Astrocyte (in vitro differentiated cells and primary cell): ENCODE data around the gene CHRNA5. TPM values are rescaled to one million over a fixed set of nuclear protein-coding genes. Genes with fewer than 3 reads are reported as not detected.

Experiments used
- DNase-seq: peaks from one replicate; pipeline ENCODE4 v3.0.0-alpha.2; 2010; ENCODE audit warnings: low read depth
- FAIRE-seq: peaks from 2 replicates; lab custom pipeline; 2011; peaks lifted over from hg19 to GRCh38; lab: Jason Lieb, UNC
- H2AFZ ChIP-seq: 2 replicates; pipeline ENCODE4 v1.6.0; 2012; ENCODE audit warnings: low read depth, low read length, inconsistent platforms
- H3K27ac ChIP-seq: 2 replicates; pipeline ENCODE4 v1.5.1; 2011; ENCODE audit warnings: low read depth, low read length, inconsistent platforms
- H3K27me3 ChIP-seq: 2 replicates; pipeline ENCODE4 v1.6.0; 2011; ENCODE audit warnings: low read length, inconsistent platforms; ENCODE audit not compliant: insufficient read depth
- H3K36me3 ChIP-seq: 2 replicates; pipeline ENCODE4 v1.5.1; 2011; ENCODE audit warnings: low read length, inconsistent platforms; ENCODE audit not compliant: insufficient read depth
- H3K4me1 ChIP-seq: 2 replicates; pipeline ENCODE4 v1.5.1; 2011; ENCODE audit warnings: low read length, inconsistent platforms; ENCODE audit not compliant: insufficient read depth
- H3K4me2 ChIP-seq: 2 replicates; pipeline ENCODE4 v1.6.0; 2012; ENCODE audit warnings: low read length, inconsistent platforms
- H3K4me3 ChIP-seq: 2 replicates; pipeline ENCODE4 v1.5.1; 2011; ENCODE audit warnings: low read depth, mild to moderate bottlenecking, low read length, inconsistent platforms; ENCODE audit not compliant: insufficient read depth
- H3K79me2 ChIP-seq: 2 replicates; pipeline ENCODE4 v1.6.0; 2012; ENCODE audit warnings: mild to moderate bottlenecking, low read length, inconsistent platforms; ENCODE audit not compliant: insufficient read depth
- H3K9ac ChIP-seq: 2 replicates; pipeline ENCODE4 v1.6.0; 2012; ENCODE audit warnings: mild to moderate bottlenecking, low read length, inconsistent platforms
- H3K9me3 ChIP-seq: 2 replicates; pipeline ENCODE4 v1.5.1; 2012; ENCODE audit warnings: low read depth, mild to moderate bottlenecking, low read length, inconsistent platforms; ENCODE audit not compliant: insufficient read depth
- H4K20me1 ChIP-seq: 2 replicates; pipeline ENCODE4 v1.6.0; 2012; ENCODE audit warnings: low read length, inconsistent platforms; ENCODE audit not compliant: insufficient read depth
- H3K27ac Mint-ChIP-seq: one replicate; pipeline ENCODE4 v1.8.0; 2021; ENCODE audit warnings: mild to moderate bottlenecking, mixed read lengths; ENCODE audit not compliant: unreplicated experiment
- H3K27me3 Mint-ChIP-seq: one replicate; pipeline ENCODE4 v1.8.0; 2021; ENCODE audit warnings: low read depth, mixed read lengths; ENCODE audit not compliant: unreplicated experiment
- H3K36me3 Mint-ChIP-seq: one replicate; pipeline ENCODE4 v1.8.0; 2021; ENCODE audit warnings: low read depth, mixed read lengths; ENCODE audit not compliant: unreplicated experiment
- H3K4me1 Mint-ChIP-seq: one replicate; pipeline ENCODE4 v1.8.0; 2021; ENCODE audit warnings: low read depth, mixed read lengths; ENCODE audit not compliant: unreplicated experiment
- H3K4me3 Mint-ChIP-seq: one replicate; pipeline ENCODE4 v1.8.0; 2021; ENCODE audit warnings: mild to moderate bottlenecking, moderate library complexity, mixed read lengths; ENCODE audit not compliant: unreplicated experiment
- H3K9me3 Mint-ChIP-seq: one replicate; pipeline ENCODE4 v1.8.0; 2021; ENCODE audit warnings: mild to moderate bottlenecking, mixed read lengths; ENCODE audit not compliant: unreplicated experiment
- EZH2 ChIP-seq: IDR thresholded peaks from 2 replicates; pipeline ENCODE4 v1.6.1; 2012; ENCODE audit warnings: mild to moderate bottlenecking, low read length, inconsistent platforms; ENCODE audit not compliant: insufficient read depth
- total RNA-seq: library from RNA; stranded (reverse); gene quantifications from 2 replicates; pipeline ENCODE4 v1.2.1, GENCODE V29; 2021
- TF ChIP-seq, protein P1 (sequence below): IDR thresholded peaks from 2 replicates; pipeline ENCODE4 v1.5.1; 2011; ENCODE audit warnings: low read depth, mild to moderate bottlenecking, inconsistent platforms, low read length, moderate library complexity; ENCODE audit not compliant: insufficient read depth

Gene CHRNA5
- total RNA-seq, 1 donor from 2014 or later: 2.5 TPM

DNA sequence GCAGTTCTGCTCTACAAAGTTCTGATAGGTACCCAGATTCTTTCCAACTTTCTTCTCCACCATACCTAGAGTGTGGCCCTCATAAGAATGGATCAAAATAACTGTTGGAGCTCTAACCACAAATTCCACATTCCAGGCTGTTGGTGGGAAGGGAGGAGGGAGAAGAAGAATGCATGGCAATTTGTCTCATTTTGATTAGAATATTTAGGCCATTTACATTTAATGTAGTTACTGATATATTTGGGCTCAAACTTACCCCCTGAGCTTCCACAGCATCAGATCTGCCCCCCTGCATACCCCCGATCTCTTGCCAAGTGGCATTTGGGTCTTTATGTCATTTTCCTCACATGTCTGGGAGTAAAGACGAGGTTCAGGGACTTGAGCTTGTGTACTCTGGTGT, 68.0 kb downstream of the CHRNA5 start:
- H3K9me3 Mint-ChIP-seq: peaks cover 15% of the 10 kb centered on the region
- H3K4me1 Mint-ChIP-seq: no peaks in the 10 kb centered on the region
- H3K27me3 Mint-ChIP-seq: peaks cover 56% of the 10 kb centered on the region
- H3K27ac ChIP-seq: no peak overlapping the region
- no peak overlapping the region for H3K4me2 ChIP-seq
- H3K27ac Mint-ChIP-seq: no peak overlapping the region
- H3K36me3 ChIP-seq: no peaks in the 10 kb centered on the region
- no peak overlapping the region for H3K4me3 Mint-ChIP-seq
- no peak overlapping the region for H3K9ac ChIP-seq
- H2AFZ ChIP-seq: no peak overlapping the region
- no peaks in the 10 kb centered on the region for H3K79me2 ChIP-seq
- peaks cover 9% of the 10 kb centered on the region for H3K27me3 ChIP-seq
- H3K4me3 ChIP-seq: no peak overlapping the region
- H3K36me3 Mint-ChIP-seq: peaks cover 3% of the 10 kb centered on the region
- DNase-seq (no peak), FAIRE-seq (no peak)
- H3K9me3 ChIP-seq: peaks cover 6% of the 10 kb centered on the region
- H3K4me1 ChIP-seq: no peaks in the 10 kb centered on the region
- no peaks in the 10 kb centered on the region for H4K20me1 ChIP-seq
- TF ChIP-seq EZH2: no peak
- TF ChIP-seq, protein P1, sequence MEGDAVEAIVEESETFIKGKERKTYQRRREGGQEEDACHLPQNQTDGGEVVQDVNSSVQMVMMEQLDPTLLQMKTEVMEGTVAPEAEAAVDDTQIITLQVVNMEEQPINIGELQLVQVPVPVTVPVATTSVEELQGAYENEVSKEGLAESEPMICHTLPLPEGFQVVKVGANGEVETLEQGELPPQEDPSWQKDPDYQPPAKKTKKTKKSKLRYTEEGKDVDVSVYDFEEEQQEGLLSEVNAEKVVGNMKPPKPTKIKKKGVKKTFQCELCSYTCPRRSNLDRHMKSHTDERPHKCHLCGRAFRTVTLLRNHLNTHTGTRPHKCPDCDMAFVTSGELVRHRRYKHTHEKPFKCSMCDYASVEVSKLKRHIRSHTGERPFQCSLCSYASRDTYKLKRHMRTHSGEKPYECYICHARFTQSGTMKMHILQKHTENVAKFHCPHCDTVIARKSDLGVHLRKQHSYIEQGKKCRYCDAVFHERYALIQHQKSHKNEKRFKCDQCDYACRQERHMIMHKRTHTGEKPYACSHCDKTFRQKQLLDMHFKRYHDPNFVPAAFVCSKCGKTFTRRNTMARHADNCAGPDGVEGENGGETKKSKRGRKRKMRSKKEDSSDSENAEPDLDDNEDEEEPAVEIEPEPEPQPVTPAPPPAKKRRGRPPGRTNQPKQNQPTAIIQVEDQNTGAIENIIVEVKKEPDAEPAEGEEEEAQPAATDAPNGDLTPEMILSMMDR: no peak

- no peak overlapping the region for H3K4me3 ChIP-seq
- no peak for DNase-seq
- H3K79me2 ChIP-seq: no peaks in the 10 kb centered on the region
- peaks cover 6% of the 10 kb centered on the region for H3K9me3 ChIP-seq
- Mint-ChIP-seq H3K36me3 (no peaks in the 10 kb centered on the region), H3K27me3 (peaks cover 50% of the 10 kb centered on the region), H3K9me3 (peaks cover 11% of the 10 kb centered on the region), H3K27ac (no peak overlapping the region), H3K4me1 (no peaks in the 10 kb centered on the region), H3K4me3 (no peak overlapping the region)
- no peak overlapping the region for H3K27ac ChIP-seq
- FAIRE-seq: no peak
- H3K36me3 ChIP-seq: no peaks in the 10 kb centered on the region
- peaks cover 1% of the 10 kb centered on the region for H3K27me3 ChIP-seq
- H3K9ac ChIP-seq: no peak overlapping the region
- H3K4me2 ChIP-seq: no peak overlapping the region
- no peaks in the 10 kb centered on the region for H3K4me1 ChIP-seq
- no peaks in the 10 kb centered on the region for H4K20me1 ChIP-seq
- H2AFZ ChIP-seq: no peak overlapping the region
- TF ChIP-seq, protein P1: no peak
- no peak for TF ChIP-seq EZH2
Measured at GRCh38 chr15:78634210-78635145, 69.2 kb downstream of the CHRNA5 start.

- no peak overlapping the region for H3K9ac ChIP-seq
- no peak overlapping the region for H3K27ac ChIP-seq
- H3K36me3 ChIP-seq: no peaks in the 10 kb centered on the region
- Mint-ChIP-seq H3K4me1 (no peaks in the 10 kb centered on the region), H3K27me3 (peaks cover 50% of the 10 kb centered on the region), H3K36me3 (no peaks in the 10 kb centered on the region), H3K27ac (no peak overlapping the region), H3K9me3 (peaks cover 10% of the 10 kb centered on the region), H3K4me3 (no peak overlapping the region)
- H3K4me1 ChIP-seq: no peaks in the 10 kb centered on the region
- H3K4me2 ChIP-seq: no peak overlapping the region
- peaks cover 6% of the 10 kb centered on the region for H3K9me3 ChIP-seq
- no peak overlapping the region for H3K4me3 ChIP-seq
- H3K79me2 ChIP-seq: no peaks in the 10 kb centered on the region
- H3K27me3 ChIP-seq: peaks cover 1% of the 10 kb centered on the region
- no peak for FAIRE-seq
- H2AFZ ChIP-seq: no peak overlapping the region
- DNase-seq: no peak
- TF ChIP-seq, protein P1: no peak
- no peak for TF ChIP-seq EZH2
- no peaks in the 10 kb centered on the region for H4K20me1 ChIP-seq
Measured at GRCh38 chr15:78635346-78635745, 70.0 kb downstream of the CHRNA5 start.
